Nephron progenitor cell (in vitro differentiated cells): ENCODE results near the gene MRPL52.

Experiments
- DNase-seq: peaks from one replicate; pipeline ENCODE4 v3.0.0; 2021
- H3K27ac Mint-ChIP-seq: 2 replicates; pipeline ENCODE4 v1.8.0; 2021; ENCODE audit warnings: mild to moderate bottlenecking, moderate library complexity, mixed read lengths
- H3K27me3 Mint-ChIP-seq: 2 replicates; pipeline ENCODE4 v1.8.0; 2021; ENCODE audit warnings: mild to moderate bottlenecking, low read depth, mixed read lengths; ENCODE audit not compliant: poor library complexity
- H3K36me3 Mint-ChIP-seq: 2 replicates; pipeline ENCODE4 v1.8.0; 2021; ENCODE audit warnings: low read depth, mixed read lengths
- H3K4me1 Mint-ChIP-seq: 2 replicates; pipeline ENCODE4 v1.8.0; 2021; ENCODE audit warnings: mixed read lengths
- H3K4me3 Mint-ChIP-seq: 2 replicates; pipeline ENCODE4 v1.8.0; 2021; ENCODE audit warnings: mild to moderate bottlenecking, moderate library complexity, mixed read lengths
- H3K9me3 Mint-ChIP-seq: 2 replicates; pipeline ENCODE4 v1.8.0; 2021; ENCODE audit warnings: mild to moderate bottlenecking, moderate library complexity, mixed read lengths
- CTCF ChIP-seq: fragments of 200-600 bp; sonication (generic); IDR thresholded peaks from 2 replicates; pipeline ENCODE4 v1.5.0; 2021; ENCODE audit warnings: antibody characterized with exemption

MRPL52 gene

GRCh38 chr14:22839159-22839779 is 9.6 kb downstream of the MRPL52 start:
- TF ChIP-seq CTCF = no peak
- peaks cover 4% of the 10 kb centered on the region for H3K27me3 Mint-ChIP-seq
- DNase-seq = no peak
- no peaks in the 10 kb centered on the region for H3K9me3 Mint-ChIP-seq
- peak overlapping the region; percentile 92 for H3K27ac Mint-ChIP-seq
- H3K36me3 Mint-ChIP-seq = peaks cover 47% of the 10 kb centered on the region
- peak overlapping the region; percentile 99 for H3K4me3 Mint-ChIP-seq
- H3K4me1 Mint-ChIP-seq = peaks cover 37% of the 10 kb centered on the region

GRCh38 chr14:22841311-22841710 is 11.6 kb downstream of the MRPL52 start:
- H3K4me1 Mint-ChIP-seq = peaks cover 40% of the 10 kb centered on the region
- H3K36me3 Mint-ChIP-seq = peaks cover 58% of the 10 kb centered on the region
- no peak overlapping the region for H3K4me3 Mint-ChIP-seq

GRCh38 chr14:22841769-22842168 is 12.1 kb downstream of the MRPL52 start:
- no peak for TF ChIP-seq CTCF
- Mint-ChIP-seq H3K4me1 (peaks cover 43% of the 10 kb centered on the region), H3K36me3 (peaks cover 59% of the 10 kb centered on the region), H3K27me3 (peaks cover 4% of the 10 kb centered on the region), H3K4me3 (no peak overlapping the region), H3K27ac (peak overlapping the region; percentile 34), H3K9me3 (no peaks in the 10 kb centered on the region)
- no peak for DNase-seq

More at GRCh38 chr14:22841311-22841710, 11.6 kb downstream of the MRPL52 start:
- Mint-ChIP-seq H3K27ac (peak overlapping the region; percentile 34), H3K27me3 (peaks cover 4% of the 10 kb centered on the region), H3K9me3 (no peaks in the 10 kb centered on the region)
- TF ChIP-seq CTCF = no peak
- no peak for DNase-seq

- peaks cover 4% of the 10 kb centered on the region for H3K27me3 Mint-ChIP-seq
- H3K4me1 Mint-ChIP-seq = peaks cover 46% of the 10 kb centered on the region
- H3K4me3 Mint-ChIP-seq = no peak overlapping the region
- TF ChIP-seq CTCF = no peak
- peaks cover 59% of the 10 kb centered on the region for H3K36me3 Mint-ChIP-seq
- no peak overlapping the region for H3K27ac Mint-ChIP-seq
- DNase-seq = no peak
- no peaks in the 10 kb centered on the region for H3K9me3 Mint-ChIP-seq
Measured at GRCh38 chr14:22842211-22843122, 12.8 kb downstream of the MRPL52 start.

GRCh38 chr14:22843123-22843925 is 13.6 kb downstream of the MRPL52 start:
- no peak for TF ChIP-seq CTCF
- Mint-ChIP-seq H3K9me3 (no peaks in the 10 kb centered on the region), H3K4me1 (peaks cover 48% of the 10 kb centered on the region), H3K36me3 (peaks cover 59% of the 10 kb centered on the region), H3K4me3 (no peak overlapping the region), H3K27ac (peak overlapping the region; percentile 75), H3K27me3 (no peaks in the 10 kb centered on the region)
- no peak for DNase-seq
